ENCODE results near the gene FOXP1. TPM values are rescaled to one million over a fixed set of nuclear protein-coding genes. Genes with fewer than 3 reads are reported as not detected.

FOXP1 gene
- total and polyA plus RNA-seq, 2 of the 13 experiments (the other 11 are each of a cell fraction or from before 2014, with no cell fraction given): 40.4 to 59.0 TPM

GRCh38 chr3:71415681-71416122 lies 167.8 kb downstream of the FOXP1 start (continued):
- TF ChIP-seq ZSCAN22 (CRISPR knock-in tag; IDR thresholded peaks at IDR 0.05): no peak
- TF ChIP-seq, protein P1, sequence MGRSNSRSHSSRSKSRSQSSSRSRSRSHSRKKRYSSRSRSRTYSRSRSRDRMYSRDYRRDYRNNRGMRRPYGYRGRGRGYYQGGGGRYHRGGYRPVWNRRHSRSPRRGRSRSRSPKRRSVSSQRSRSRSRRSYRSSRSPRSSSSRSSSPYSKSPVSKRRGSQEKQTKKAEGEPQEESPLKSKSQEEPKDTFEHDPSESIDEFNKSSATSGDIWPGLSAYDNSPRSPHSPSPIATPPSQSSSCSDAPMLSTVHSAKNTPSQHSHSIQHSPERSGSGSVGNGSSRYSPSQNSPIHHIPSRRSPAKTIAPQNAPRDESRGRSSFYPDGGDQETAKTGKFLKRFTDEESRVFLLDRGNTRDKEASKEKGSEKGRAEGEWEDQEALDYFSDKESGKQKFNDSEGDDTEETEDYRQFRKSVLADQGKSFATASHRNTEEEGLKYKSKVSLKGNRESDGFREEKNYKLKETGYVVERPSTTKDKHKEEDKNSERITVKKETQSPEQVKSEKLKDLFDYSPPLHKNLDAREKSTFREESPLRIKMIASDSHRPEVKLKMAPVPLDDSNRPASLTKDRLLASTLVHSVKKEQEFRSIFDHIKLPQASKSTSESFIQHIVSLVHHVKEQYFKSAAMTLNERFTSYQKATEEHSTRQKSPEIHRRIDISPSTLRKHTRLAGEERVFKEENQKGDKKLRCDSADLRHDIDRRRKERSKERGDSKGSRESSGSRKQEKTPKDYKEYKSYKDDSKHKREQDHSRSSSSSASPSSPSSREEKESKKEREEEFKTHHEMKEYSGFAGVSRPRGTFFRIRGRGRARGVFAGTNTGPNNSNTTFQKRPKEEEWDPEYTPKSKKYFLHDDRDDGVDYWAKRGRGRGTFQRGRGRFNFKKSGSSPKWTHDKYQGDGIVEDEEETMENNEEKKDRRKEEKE (IDR thresholded peaks at IDR 0.05): no peak
- TF ChIP-seq TFDP2 (CRISPR knock-in tag; IDR thresholded peaks at IDR 0.05): no peak
- TF ChIP-seq ZNF230 (CRISPR knock-in tag; IDR thresholded peaks at IDR 0.05): no peak
- peak; percentile 60 for TF ChIP-seq FOXA3 (CRISPR knock-in tag; IDR thresholded peaks at IDR 0.05)
- no peak for TF ChIP-seq ZNF484 (CRISPR knock-in tag; IDR thresholded peaks at IDR 0.05; ENCODE audit: borderline replicate concordance, low read depth)
- no peak for TF ChIP-seq ZNF772 (CRISPR knock-in tag; IDR thresholded peaks at IDR 0.05)
- no peak for TF ChIP-seq NR2C2 (CRISPR knock-in tag; IDR thresholded peaks at IDR 0.05; ENCODE audit: borderline replicate concordance)
- no peak for TF ChIP-seq ZNF75D (CRISPR knock-in tag; IDR thresholded peaks at IDR 0.05; ENCODE audit: borderline replicate concordance)
- TF ChIP-seq ATM (IDR thresholded peaks at IDR 0.05; ENCODE audit: borderline replicate concordance): no peak
- TF ChIP-seq NR1H2 (CRISPR knock-in tag; IDR thresholded peaks at IDR 0.05; ENCODE audit: borderline replicate concordance, low read depth): no peak
- no peak for TF ChIP-seq ZBTB21 (CRISPR knock-in tag; IDR thresholded peaks at IDR 0.05)
- TF ChIP-seq ZNF3 (CRISPR knock-in tag; IDR thresholded peaks at IDR 0.05): no peak
- no peak for TF ChIP-seq GABPA (IDR thresholded peaks at IDR 0.05; ENCODE audit: low read depth, low read length)
- no peak for TF ChIP-seq GABPA (CRISPR knock-in tag; IDR thresholded peaks at IDR 0.05; ENCODE audit: low read depth)
- no peak for TF ChIP-seq MAFK (conservative IDR thresholded peaks at IDR 0.05 in 1 of 2, IDR thresholded peaks at IDR 0.05 in 1 of 2; ENCODE audit: low read length in 2 of 2)
- peak; percentile 90 for TF ChIP-seq GFI1 (CRISPR knock-in tag; IDR thresholded peaks at IDR 0.05; ENCODE audit: borderline replicate concordance)
- TF ChIP-seq, protein P2, sequence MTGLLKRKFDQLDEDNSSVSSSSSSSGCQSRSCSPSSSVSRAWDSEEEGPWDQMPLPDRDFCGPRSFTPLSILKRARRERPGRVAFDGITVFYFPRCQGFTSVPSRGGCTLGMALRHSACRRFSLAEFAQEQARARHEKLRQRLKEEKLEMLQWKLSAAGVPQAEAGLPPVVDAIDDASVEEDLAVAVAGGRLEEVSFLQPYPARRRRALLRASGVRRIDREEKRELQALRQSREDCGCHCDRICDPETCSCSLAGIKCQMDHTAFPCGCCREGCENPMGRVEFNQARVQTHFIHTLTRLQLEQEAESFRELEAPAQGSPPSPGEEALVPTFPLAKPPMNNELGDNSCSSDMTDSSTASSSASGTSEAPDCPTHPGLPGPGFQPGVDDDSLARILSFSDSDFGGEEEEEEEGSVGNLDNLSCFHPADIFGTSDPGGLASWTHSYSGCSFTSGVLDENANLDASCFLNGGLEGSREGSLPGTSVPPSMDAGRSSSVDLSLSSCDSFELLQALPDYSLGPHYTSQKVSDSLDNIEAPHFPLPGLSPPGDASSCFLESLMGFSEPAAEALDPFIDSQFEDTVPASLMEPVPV (CRISPR knock-in tag; IDR thresholded peaks at IDR 0.05): no peak
- no peak for TF ChIP-seq NBN (conservative IDR thresholded peaks at IDR 0.05)
- no peak for TF ChIP-seq MATR3 (CRISPR knock-in tag; IDR thresholded peaks at IDR 0.05)
- TF ChIP-seq ZNF672 (CRISPR knock-in tag; IDR thresholded peaks at IDR 0.05): no peak
- no peak for TF ChIP-seq KAT7 (CRISPR knock-in tag; IDR thresholded peaks at IDR 0.05; ENCODE audit: borderline replicate concordance)
- no peak for TF ChIP-seq ZNF430 (CRISPR knock-in tag; IDR thresholded peaks at IDR 0.05)
- no peak for TF ChIP-seq PBX2 (CRISPR knock-in tag; IDR thresholded peaks at IDR 0.05)
- TF ChIP-seq ZSCAN12 (CRISPR knock-in tag; IDR thresholded peaks at IDR 0.05): no peak
- TF ChIP-seq FOSL1 (CRISPR knock-in tag; IDR thresholded peaks at IDR 0.05; ENCODE audit: borderline replicate concordance): no peak
